Stimulated activated naive CD8-positive, alpha-beta T cell treated with anti-CD3 and anti-CD28 coated beads, Interleukin-15, Interleukin-2, amounts not matched to agents 100 ng/mL and 50 ng/mL, for 24 hours (primary cell): ENCODE results near the gene TMEM53.

Experiments
- H3K27ac Mint-ChIP-seq: one replicate; pipeline ENCODE4 v1.8.0; 2021; ENCODE audit warnings: mild to moderate bottlenecking, mixed read lengths
- H3K27me3 Mint-ChIP-seq: one replicate; pipeline ENCODE4 v1.8.0; 2021; ENCODE audit warnings: mixed read lengths
- H3K36me3 Mint-ChIP-seq: one replicate; pipeline ENCODE4 v1.8.0; 2021; ENCODE audit warnings: low read depth, mixed read lengths
- H3K4me1 Mint-ChIP-seq: one replicate; pipeline ENCODE4 v1.8.0; 2021; ENCODE audit warnings: low read depth, mixed read lengths
- H3K4me3 Mint-ChIP-seq: one replicate; pipeline ENCODE4 v1.8.0; 2021; ENCODE audit warnings: mild to moderate bottlenecking, mixed read lengths
- H3K9me3 Mint-ChIP-seq: one replicate; pipeline ENCODE4 v1.8.0; 2021; ENCODE audit warnings: mixed read lengths

Gene TMEM53

DNA sequence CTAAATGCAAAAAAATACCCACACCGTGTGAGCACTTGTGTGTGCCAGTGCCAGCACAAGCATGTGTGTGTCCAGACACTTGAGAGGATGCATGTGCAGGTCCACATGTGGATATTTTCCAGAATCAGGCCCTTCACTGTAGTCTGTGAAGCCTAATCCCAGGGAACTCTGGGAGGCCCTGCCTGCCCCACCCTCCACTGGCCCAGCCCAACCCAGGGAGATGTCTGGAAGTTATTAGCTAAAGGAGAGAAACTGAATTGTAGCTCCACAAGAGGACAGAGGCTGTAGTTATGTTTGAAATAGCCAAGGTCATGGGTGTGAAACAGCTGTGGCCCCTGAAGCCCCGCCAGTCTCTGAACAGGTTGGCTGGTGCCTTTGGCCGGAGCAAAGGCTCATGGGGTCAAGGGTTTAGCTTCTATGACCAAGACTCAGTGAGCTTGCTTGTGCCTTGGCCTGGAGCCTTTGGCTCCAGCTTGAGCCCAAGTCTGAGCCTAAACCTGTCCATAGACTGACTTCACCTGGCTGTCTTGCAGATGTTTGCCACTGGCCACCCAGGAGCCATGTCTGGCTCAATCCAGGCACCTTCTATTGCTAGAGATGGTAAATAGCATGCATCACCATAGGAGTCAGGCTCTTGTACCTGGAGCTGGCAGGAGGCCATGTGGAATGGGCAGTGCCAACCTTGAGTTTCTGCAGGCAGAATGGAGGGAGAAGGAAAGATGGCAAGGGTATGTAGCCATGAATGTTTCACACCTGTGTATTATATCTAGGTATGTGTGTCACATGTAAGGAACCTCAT, 69.9 kb downstream of the TMEM53 start:
- no peaks in the 10 kb centered on the region for H3K4me1 Mint-ChIP-seq
- no peaks in the 10 kb centered on the region for H3K36me3 Mint-ChIP-seq
- no peak overlapping the region for H3K27ac Mint-ChIP-seq
- no peaks in the 10 kb centered on the region for H3K27me3 Mint-ChIP-seq
- no peaks in the 10 kb centered on the region for H3K9me3 Mint-ChIP-seq
- H3K4me3 Mint-ChIP-seq, result no peak overlapping the region

DNA sequence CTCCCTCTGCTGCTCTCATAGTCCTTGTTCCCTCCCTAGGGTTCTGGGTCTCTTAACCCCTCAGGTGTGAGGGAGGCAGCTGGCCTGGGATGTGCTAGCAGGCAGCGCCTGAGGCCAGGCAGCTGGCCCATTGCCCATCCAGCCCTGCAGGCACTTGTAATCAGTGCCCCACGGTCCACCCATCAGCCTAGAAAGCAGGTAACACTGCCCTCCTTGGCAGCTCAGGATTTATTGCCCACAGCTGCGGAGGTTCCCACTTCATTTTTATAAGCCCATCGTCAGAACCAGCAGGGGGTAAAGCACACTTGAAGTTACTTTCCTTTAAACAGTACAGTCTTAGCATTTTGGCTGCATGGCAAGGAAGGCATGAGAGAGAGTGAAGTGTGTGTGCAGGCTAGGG, 70.6 kb downstream of the TMEM53 start:
- no peaks in the 10 kb centered on the region for H3K36me3 Mint-ChIP-seq
- no peaks in the 10 kb centered on the region for H3K9me3 Mint-ChIP-seq
- no peak overlapping the region for H3K4me3 Mint-ChIP-seq
- H3K27me3 Mint-ChIP-seq, result no peaks in the 10 kb centered on the region
- H3K4me1 Mint-ChIP-seq, result no peaks in the 10 kb centered on the region
- no peak overlapping the region for H3K27ac Mint-ChIP-seq
